PC-9 (cell line): ENCODE data around the gene LMLN. TPM values are rescaled to one million over a fixed set of nuclear protein-coding genes. Genes with fewer than 3 reads are reported as not detected.

Experiments
- BruUV-seq: library from RNA; stranded (reverse); fragments of 400-500 nt; replicated peaks from 2 replicates; lab custom pipeline; 2021; lab: Mats Ljungman, UMichigan
- CTCF ChIA-PET: fragments of 300-600 bp; sonication (Branson Sonifier 250); formaldehyde crosslinking; loops from one replicate; lab custom pipeline; 2022; ENCODE audit warnings: antibody characterized with exemption; lab: Charles Lee
- POLR2A ChIA-PET: fragments of 300-600 bp; sonication (Branson Sonifier 250); formaldehyde crosslinking; loops from one replicate; lab custom pipeline; 2022; ENCODE audit warnings: antibody characterized with exemption; ENCODE audit not compliant: unreplicated experiment; lab: Charles Lee
- DNase-seq, 2 experiments: peaks; one replicate each; pipeline versions ENCODE4 v3.0.0 to v3.0.0-alpha.2; 2015 to 2022; ENCODE audit warnings: mixed read lengths in 1 of 2
- H2AFZ ChIP-seq: fragments of 200-600 bp; sonication (generic); 2 replicates; pipeline ENCODE4 v1.8.1; 2017; ENCODE audit warnings: antibody characterized with exemption
- H3F3A ChIP-seq: fragments of 200-600 bp; sonication (generic); 2 replicates; pipeline ENCODE4 v1.8.1; 2017; ENCODE audit warnings: antibody characterized with exemption, mild to moderate bottlenecking, low read depth; ENCODE audit not compliant: insufficient read depth
- H3K27ac ChIP-seq: fragments of 200-600 bp; sonication (generic); 2 replicates; pipeline ENCODE4 v1.6.1; 2016; ENCODE audit warnings: mixed run types
- H3K27me3 ChIP-seq: fragments of 200-600 bp; sonication (generic); 2 replicates; pipeline ENCODE4 v1.6.1; 2016; ENCODE audit warnings: low read depth, mixed run types; ENCODE audit not compliant: insufficient read depth
- H3K36me3 ChIP-seq: fragments of 200-600 bp; sonication (generic); 2 replicates; pipeline ENCODE4 v1.6.1; 2016; ENCODE audit warnings: low read depth, mixed run types
- H3K4me1 ChIP-seq: fragments of 200-600 bp; sonication (generic); replicated peaks from 2 replicates; pipeline ENCODE4 v1.6.1; 2016; ENCODE audit warnings: mixed run types; ENCODE audit not compliant: insufficient read depth
- H3K4me2 ChIP-seq: fragments of 200-600 bp; sonication (generic); 2 replicates; pipeline ENCODE4 v1.6.1; 2017; ENCODE audit warnings: mixed run types
- H3K4me3 ChIP-seq: fragments of 200-600 bp; sonication (generic); 2 replicates; pipeline ENCODE4 v1.6.1; 2016; ENCODE audit warnings: mixed run types
- H3K79me2 ChIP-seq: fragments of 200-600 bp; sonication (generic); 2 replicates; pipeline ENCODE4 v1.6.1; 2017; ENCODE audit warnings: low read depth, mixed run types
- H3K9me2 ChIP-seq: fragments of 200-600 bp; sonication (generic); 2 replicates; pipeline ENCODE4 v1.8.1; 2017; ENCODE audit warnings: mild to moderate bottlenecking; ENCODE audit not compliant: insufficient read depth
- H3K9me3 ChIP-seq: fragments of 200-600 bp; sonication (generic); 2 replicates; pipeline ENCODE4 v1.8.1; 2016; ENCODE audit warnings: low read depth; ENCODE audit not compliant: insufficient read depth
- H4K20me1 ChIP-seq: fragments of 200-600 bp; sonication (generic); 2 replicates; pipeline ENCODE4 v1.8.1; 2017; ENCODE audit not compliant: insufficient read depth
- EZH2 ChIP-seq: fragments of 200-600 bp; sonication (generic); IDR thresholded peaks from 2 replicates; pipeline ENCODE4 v1.8.0; 2017; ENCODE audit warnings: antibody characterized with exemption, low read depth
- intact Hi-C: fragments of 100-400 bp; cut with micrococcal nuclease; formaldehyde crosslinking; loops from one replicate; pipeline ENCODE4 v1.10.0; 2022; ENCODE audit not compliant: unreplicated experiment
- total RNA-seq: library from RNA; stranded (reverse); gene quantifications from 2 replicates; pipeline ENCODE4 v1.2.3, GENCODE V29; 2021
- TF ChIP-seq, protein P1 (sequence below): fragments of 200-600 bp; sonication (generic); conservative IDR thresholded peaks from 2 replicates; pipeline ENCODE4 v1.6.1; 2017; ENCODE audit warnings: mixed run types, antibody characterized with exemption, mild to moderate bottlenecking, moderate library complexity

Gene LMLN
- total RNA-seq, 1 experiment from 2014 or later = 21.1 TPM

DNA sequence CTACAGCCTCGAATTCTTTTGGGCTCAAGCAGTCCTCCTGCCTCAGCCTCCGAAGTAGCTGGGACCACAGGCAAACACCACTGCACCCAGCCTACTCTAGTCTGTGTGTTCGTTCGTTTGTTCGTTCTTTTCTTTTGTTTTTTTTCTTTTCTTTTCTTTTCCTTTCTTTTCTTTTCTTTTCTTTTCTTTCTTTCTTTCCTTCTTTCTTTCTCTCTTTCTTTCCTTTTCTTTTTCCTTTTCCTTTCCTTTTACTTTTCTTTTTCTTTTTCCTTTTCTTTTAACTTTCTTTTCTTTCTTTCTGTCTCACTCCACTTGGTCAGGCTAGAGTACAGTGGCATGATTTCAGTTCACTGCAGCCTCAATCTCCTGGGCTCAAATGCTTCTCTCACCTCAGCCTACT, 36.8 kb downstream of the LMLN start:
- Histone ChIP-seq H2AFZ (no peak overlapping the region), H3K36me3 (peaks cover 4% of the 10 kb centered on the region; the same call in 1 of the 2 replicates), H3K27ac (no peak overlapping the region), H3K9me3 (no peaks in the 10 kb centered on the region), H3K79me2 (no peaks in the 10 kb centered on the region), H3F3A (no peaks in the 10 kb centered on the region; the same call in 1 of the 2 replicates), H4K20me1 (no peaks in the 10 kb centered on the region; the same call in 1 of the 2 replicates), H3K27me3 (no peaks in the 10 kb centered on the region), H3K4me2 (no peak overlapping the region), H3K4me3 (no peak overlapping the region), H3K9me2 (no peaks in the 10 kb centered on the region), H3K4me1 (no peaks in the 10 kb centered on the region)
- no peak for TF ChIP-seq EZH2
- TF ChIP-seq, protein P1, sequence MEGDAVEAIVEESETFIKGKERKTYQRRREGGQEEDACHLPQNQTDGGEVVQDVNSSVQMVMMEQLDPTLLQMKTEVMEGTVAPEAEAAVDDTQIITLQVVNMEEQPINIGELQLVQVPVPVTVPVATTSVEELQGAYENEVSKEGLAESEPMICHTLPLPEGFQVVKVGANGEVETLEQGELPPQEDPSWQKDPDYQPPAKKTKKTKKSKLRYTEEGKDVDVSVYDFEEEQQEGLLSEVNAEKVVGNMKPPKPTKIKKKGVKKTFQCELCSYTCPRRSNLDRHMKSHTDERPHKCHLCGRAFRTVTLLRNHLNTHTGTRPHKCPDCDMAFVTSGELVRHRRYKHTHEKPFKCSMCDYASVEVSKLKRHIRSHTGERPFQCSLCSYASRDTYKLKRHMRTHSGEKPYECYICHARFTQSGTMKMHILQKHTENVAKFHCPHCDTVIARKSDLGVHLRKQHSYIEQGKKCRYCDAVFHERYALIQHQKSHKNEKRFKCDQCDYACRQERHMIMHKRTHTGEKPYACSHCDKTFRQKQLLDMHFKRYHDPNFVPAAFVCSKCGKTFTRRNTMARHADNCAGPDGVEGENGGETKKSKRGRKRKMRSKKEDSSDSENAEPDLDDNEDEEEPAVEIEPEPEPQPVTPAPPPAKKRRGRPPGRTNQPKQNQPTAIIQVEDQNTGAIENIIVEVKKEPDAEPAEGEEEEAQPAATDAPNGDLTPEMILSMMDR = no peak
- intact Hi-C loops = no loop called here
- BruUV-seq = no TSS peak
- no peak for DNase-seq
- POLR2A ChIA-PET = interaction anchor here (0.6 kb wide), 1 partner anchor 23 kb away, joined by 26 read pairs; no protein-coding TSS in a partner anchor
- CTCF ChIA-PET = interaction anchor here (0.6 kb wide), 1 partner anchor 75 kb away, joined by 5 read pairs; no protein-coding TSS in a partner anchor

DNA sequence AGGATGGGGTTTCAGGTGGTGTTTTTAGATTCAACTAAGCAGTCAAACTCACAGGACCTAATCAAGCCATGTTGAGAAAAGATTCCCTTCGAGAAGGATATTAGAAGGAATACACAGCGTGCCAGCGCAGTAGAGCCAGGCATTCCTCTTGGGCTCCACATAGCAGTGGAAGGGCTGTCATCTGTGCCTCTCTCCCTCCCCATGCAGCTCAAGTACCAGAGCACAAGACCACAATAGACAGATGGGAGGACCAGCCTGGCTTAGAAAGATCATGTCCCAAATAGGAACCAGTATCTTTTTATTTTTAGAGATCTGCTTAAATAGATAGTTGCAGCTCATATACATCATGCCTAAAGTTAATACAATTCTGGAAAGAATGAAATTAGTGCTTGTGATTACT, 37.9 kb downstream of the LMLN start:
- H3K36me3 ChIP-seq = no peaks in the 10 kb centered on the region
- TF ChIP-seq, protein P1 = no peak
- no peak for TF ChIP-seq EZH2
- H3K27me3 ChIP-seq = no peaks in the 10 kb centered on the region
- no peaks in the 10 kb centered on the region for H3K9me2 ChIP-seq
- H3K4me2 ChIP-seq = no peak overlapping the region
- no peaks in the 10 kb centered on the region for H3K9me3 ChIP-seq
- CTCF ChIA-PET = no interaction called here
- no peak overlapping the region for H2AFZ ChIP-seq
- no peaks in the 10 kb centered on the region for H3K4me1 ChIP-seq
- H3F3A ChIP-seq = no peaks in the 10 kb centered on the region; the same call in 1 of the 2 replicates
- no TSS peak for BruUV-seq
- no peak overlapping the region for H3K4me3 ChIP-seq
- no peaks in the 10 kb centered on the region for H4K20me1 ChIP-seq
- POLR2A ChIA-PET = no interaction called here
- intact Hi-C loops = no loop called here
- no peaks in the 10 kb centered on the region for H3K79me2 ChIP-seq
- H3K27ac ChIP-seq = no peak overlapping the region
- DNase-seq = no peak

DNA sequence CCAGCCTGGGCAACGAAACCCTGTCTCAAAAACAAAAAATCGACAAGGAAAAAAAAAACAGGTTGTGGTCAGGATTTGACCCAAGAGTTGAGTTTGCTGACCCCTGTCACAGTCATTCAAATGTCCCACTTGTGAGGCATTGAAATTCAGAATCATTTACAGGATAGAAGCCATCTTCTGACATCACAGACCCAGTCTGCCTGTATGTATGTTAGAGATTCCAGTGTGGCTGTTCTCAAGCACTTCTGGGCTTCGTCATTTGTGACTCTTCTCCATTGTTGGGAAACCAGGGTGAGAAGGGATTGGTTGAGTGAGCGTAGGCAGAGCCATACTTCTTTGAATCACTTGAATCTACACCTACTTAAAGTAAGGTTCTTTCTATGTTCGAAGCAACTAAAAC, 57.1 kb downstream of the LMLN start:
- DNase-seq = no peak
- no peaks in the 10 kb centered on the region for H3K27me3 ChIP-seq
- intact Hi-C loops = loop anchor here (5.0 kb wide), 1 partner anchor 55 kb away; no protein-coding TSS in a partner anchor
- no peaks in the 10 kb centered on the region for H3K79me2 ChIP-seq
- ChIA-PET CTCF (no interaction called here), POLR2A (no interaction called here)
- H3K9me3 ChIP-seq = no peaks in the 10 kb centered on the region
- H3K4me3 ChIP-seq = no peak overlapping the region
- no peak overlapping the region for H2AFZ ChIP-seq
- H4K20me1 ChIP-seq = no peaks in the 10 kb centered on the region
- BruUV-seq = no TSS peak
- no peaks in the 10 kb centered on the region for H3K9me2 ChIP-seq
- no peak overlapping the region for H3K4me2 ChIP-seq
- TF ChIP-seq EZH2 = no peak
- TF ChIP-seq, protein P1 = no peak
- H3K36me3 ChIP-seq = no peaks in the 10 kb centered on the region; the same call in 1 of the 2 replicates
- no peak overlapping the region for H3K27ac ChIP-seq
- H3K4me1 ChIP-seq = no peaks in the 10 kb centered on the region
- no peaks in the 10 kb centered on the region for H3F3A ChIP-seq
